ENCODE results near the gene CFAP77. TPM values are rescaled to one million over a fixed set of nuclear protein-coding genes. Genes with fewer than 3 reads are reported as not detected.

CFAP77 gene
- total RNA-seq, 4 donors from 2014 or later, result 0.44 TPM; not detected in 3

DNA sequence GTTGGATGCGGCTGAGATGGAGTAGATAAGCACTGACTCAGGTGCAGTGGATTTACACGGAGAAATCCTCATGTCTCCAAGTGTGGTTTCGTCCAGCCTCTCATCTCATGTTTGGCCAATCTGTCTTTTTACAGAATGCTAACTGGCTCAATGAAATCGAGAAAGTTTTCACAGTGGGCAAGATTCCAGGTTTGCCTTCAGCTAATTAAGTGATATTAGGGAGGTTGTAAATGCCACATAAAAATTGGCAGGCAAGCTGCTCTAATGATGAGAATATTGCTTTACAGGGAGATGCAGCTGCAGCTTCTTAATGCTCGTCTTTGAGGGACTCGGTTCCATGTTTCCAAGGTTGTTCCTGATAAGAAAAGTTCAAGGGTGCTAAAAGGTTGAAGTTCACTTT is 196.1 kb downstream of the CFAP77 start:
- Histone ChIP-seq H3K27ac (no peak overlapping the region), H3K4me1 (no peaks in the 10 kb centered on the region), H3K36me3 (peaks cover 21 to 58% of the 10 kb centered on the region in 2 donors), H3K27me3 (no peaks in the 10 kb centered on the region), H3K4me3 (replicated peaks in 1 of 3) (no peak overlapping the region), H3K9me3 (no peaks in the 10 kb centered on the region)
- intact Hi-C loops (cut with DNase I), result no loop called here
- TF ChIP-seq, protein P1, sequence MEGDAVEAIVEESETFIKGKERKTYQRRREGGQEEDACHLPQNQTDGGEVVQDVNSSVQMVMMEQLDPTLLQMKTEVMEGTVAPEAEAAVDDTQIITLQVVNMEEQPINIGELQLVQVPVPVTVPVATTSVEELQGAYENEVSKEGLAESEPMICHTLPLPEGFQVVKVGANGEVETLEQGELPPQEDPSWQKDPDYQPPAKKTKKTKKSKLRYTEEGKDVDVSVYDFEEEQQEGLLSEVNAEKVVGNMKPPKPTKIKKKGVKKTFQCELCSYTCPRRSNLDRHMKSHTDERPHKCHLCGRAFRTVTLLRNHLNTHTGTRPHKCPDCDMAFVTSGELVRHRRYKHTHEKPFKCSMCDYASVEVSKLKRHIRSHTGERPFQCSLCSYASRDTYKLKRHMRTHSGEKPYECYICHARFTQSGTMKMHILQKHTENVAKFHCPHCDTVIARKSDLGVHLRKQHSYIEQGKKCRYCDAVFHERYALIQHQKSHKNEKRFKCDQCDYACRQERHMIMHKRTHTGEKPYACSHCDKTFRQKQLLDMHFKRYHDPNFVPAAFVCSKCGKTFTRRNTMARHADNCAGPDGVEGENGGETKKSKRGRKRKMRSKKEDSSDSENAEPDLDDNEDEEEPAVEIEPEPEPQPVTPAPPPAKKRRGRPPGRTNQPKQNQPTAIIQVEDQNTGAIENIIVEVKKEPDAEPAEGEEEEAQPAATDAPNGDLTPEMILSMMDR (IDR thresholded peaks at IDR 0.05), result no peak
- TF ChIP-seq POLR2A (IDR thresholded peaks at IDR 0.05), result no peak
- WGBS, 2 donors, result 85 to 90% methylated on average over 6 of the region's 6 CpGs
- DNase-seq, result no peak

DNA sequence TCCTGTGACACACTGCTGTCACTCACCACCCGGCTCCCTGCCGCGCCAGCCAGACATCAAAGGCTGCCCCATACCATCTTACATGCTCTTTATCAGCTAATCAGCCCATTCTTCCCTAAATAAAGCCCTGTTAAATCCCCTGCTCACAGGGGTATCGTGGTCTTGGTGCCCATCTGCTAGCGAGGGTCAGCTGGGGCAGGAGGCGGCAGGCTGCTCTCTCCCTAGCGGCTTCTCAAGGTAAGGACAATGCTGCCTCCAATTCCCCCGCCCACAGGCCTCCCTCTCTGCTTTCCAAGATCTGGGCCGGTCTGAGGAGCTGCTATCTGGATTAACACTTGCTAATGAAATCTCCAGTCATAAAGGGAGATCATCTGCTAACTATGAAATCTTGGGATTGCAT is 199.2 kb downstream of the CFAP77 start:
- H3K9me3 ChIP-seq, result no peaks in the 10 kb centered on the region
- 88 to 90% methylated on average over 9 of the region's 9 CpGs for whole genome bisulfite sequencing, 2 donors
- H3K4me1 ChIP-seq, result no peaks in the 10 kb centered on the region
- TF ChIP-seq, protein P1 (IDR thresholded peaks at IDR 0.05), result no peak
- TF ChIP-seq POLR2A (IDR thresholded peaks at IDR 0.05), result no peak
- no peak overlapping the region for H3K4me3 ChIP-seq (replicated peaks in 1 of 3)
- peaks cover 42 to 68% of the 10 kb centered on the region in 2 donors for H3K36me3 ChIP-seq
- H3K27me3 ChIP-seq, result no peaks in the 10 kb centered on the region
- intact Hi-C loops (cut with DNase I), result no loop called here
- H3K27ac ChIP-seq, result no peak overlapping the region
- no peak for DNase-seq

DNA sequence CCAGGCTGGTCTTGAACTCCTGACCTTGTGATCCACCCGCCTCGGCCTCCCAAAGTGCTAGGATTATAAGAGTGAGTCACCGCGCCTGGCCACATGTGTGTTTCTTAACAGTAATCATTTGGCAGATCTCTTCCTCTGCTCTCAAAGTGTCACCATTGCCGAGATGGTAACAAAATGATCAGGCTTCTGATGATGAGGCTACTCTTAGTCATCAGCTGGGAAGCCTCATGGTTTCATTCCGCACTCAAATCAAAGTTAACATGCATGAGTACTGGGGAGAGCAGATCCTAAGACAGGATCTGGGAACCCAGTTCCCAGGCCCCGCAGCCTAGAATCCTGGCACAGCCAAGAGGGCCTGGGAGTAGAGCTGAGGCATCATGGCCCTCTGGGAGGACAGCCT is 199.8 kb downstream of the CFAP77 start:
- Histone ChIP-seq H3K9me3 (no peaks in the 10 kb centered on the region), H3K4me1 (no peaks in the 10 kb centered on the region), H3K27me3 (no peaks in the 10 kb centered on the region), H3K4me3 (replicated peaks in 1 of 3) (no peak overlapping the region), H3K36me3 (peaks cover 48 to 68% of the 10 kb centered on the region in 2 donors), H3K27ac (no peak overlapping the region)
- DNase-seq, result no peak
- WGBS, 2 donors, result 90 to 92% methylated on average over 7 of the region's 7 CpGs
- intact Hi-C loops (cut with DNase I), result no loop called here
- no peak for TF ChIP-seq POLR2A (IDR thresholded peaks at IDR 0.05)
- TF ChIP-seq, protein P1 (IDR thresholded peaks at IDR 0.05), result no peak

DNA sequence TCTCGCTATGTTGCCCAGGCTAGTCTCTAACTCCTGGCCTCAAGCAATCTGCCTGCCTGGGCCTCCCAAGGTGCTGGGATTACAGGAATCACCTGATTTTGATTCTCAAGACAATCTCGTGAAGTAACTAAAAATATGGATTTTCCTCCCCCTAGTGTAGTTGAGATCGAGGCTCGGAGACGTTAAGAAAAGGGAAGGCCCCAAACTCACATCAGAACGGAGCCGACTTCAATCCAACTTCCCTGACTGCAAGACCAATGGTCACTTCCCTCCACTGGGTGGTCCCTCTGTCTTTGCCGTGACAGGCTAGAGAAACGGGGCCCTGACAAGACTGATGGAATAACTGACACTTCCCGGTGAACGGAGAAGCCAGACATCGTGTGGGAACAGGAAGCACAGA is 200.7 kb downstream of the CFAP77 start:
- WGBS, 2 donors, result 88 to 90% methylated on average over 12 of the region's 12 CpGs
- intact Hi-C loops (cut with DNase I), result no loop called here

DNA sequence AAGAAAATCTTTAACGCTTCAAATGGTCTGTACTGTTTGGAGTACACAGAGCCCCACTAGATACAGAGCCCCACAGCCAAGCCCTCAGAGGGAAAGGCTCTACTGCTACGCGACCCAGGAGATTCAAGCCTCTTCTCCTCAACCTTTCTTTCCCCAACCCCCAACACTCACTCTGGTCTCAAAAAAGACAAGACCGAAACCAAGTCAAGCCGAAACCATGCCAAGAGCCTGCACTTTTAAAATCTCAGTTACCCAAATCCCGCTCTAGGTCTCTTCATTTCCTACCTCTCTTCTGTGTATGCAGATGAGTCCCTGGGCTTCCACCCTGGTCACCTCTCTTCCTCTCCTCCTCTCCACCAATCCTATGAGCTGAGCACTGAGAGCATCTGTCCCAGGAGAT is 204.3 kb downstream of the CFAP77 start:
- Histone ChIP-seq H3K4me1 (no peaks in the 10 kb centered on the region), H3K4me3 (replicated peaks in 1 of 3) (no peak overlapping the region), H3K36me3 (peaks cover 51 to 71% of the 10 kb centered on the region in 2 donors), H3K27me3 (no peaks in the 10 kb centered on the region), H3K9me3 (no peaks in the 10 kb centered on the region), H3K27ac (no peak overlapping the region)
- intact Hi-C loops (cut with DNase I), result no loop called here
- DNase-seq, result no peak
- TF ChIP-seq POLR2A (IDR thresholded peaks at IDR 0.05), result no peak
- TF ChIP-seq, protein P1 (IDR thresholded peaks at IDR 0.05), result no peak
- WGBS, 2 donors, result 82 to 89% methylated on average over 6 of the region's 6 CpGs

More for the DNA sequence above, 200.7 kb downstream of the CFAP77 start:
- Histone ChIP-seq H3K36me3 (peaks cover 42 to 71% of the 10 kb centered on the region in 2 donors), H3K27ac (no peak overlapping the region), H3K9me3 (no peaks in the 10 kb centered on the region), H3K4me1 (no peaks in the 10 kb centered on the region), H3K4me3 (replicated peaks in 1 of 3) (no peak overlapping the region), H3K27me3 (no peaks in the 10 kb centered on the region)
- TF ChIP-seq, protein P1 (IDR thresholded peaks at IDR 0.05), result no peak
- no peak for TF ChIP-seq POLR2A (IDR thresholded peaks at IDR 0.05)
- no peak for DNase-seq
